ENCODE results near the gene CROCC.
"Not testable (repeated sequence)": the region's sequence is repeated elsewhere in the genome, so short reads cannot be mapped to it uniquely, and the experiment has no call there.

Gene CROCC

GRCh38 chr1:16914928-16915626, 6.7 kb upstream of the CROCC start:
- not testable (repeated sequence) for DNase-seq (ENCODE audit: low read depth)

GRCh38 chr1:16915627-16915973, 6.1 kb upstream of the CROCC start:
- no peak for DNase-seq (ENCODE audit: low read depth)

- DNase-seq (ENCODE audit: low read depth) = not testable (repeated sequence)
Measured at GRCh38 chr1:16916036-16916880, 5.5 kb upstream of the CROCC start.

GRCh38 chr1:16918371-16918770, 3.4 kb upstream of the CROCC start:
- DNase-seq (ENCODE audit: low read depth) = no peak

GRCh38 chr1:16918936-16919665, 2.6 kb upstream of the CROCC start:
- not testable (repeated sequence) for DNase-seq (ENCODE audit: low read depth)

- no peak for DNase-seq (ENCODE audit: low read depth)
Measured at GRCh38 chr1:16920951-16921350, 780 bp upstream of the CROCC start.

GRCh38 chr1:16922466-16922865, 735 bp downstream of the CROCC start:
- no peak for DNase-seq (ENCODE audit: low read depth)

GRCh38 chr1:16922885-16923431, 1.2 kb downstream of the CROCC start:
- no peak for DNase-seq (ENCODE audit: low read depth)

- DNase-seq (ENCODE audit: low read depth) = no peak
Measured at GRCh38 chr1:16924216-16924918, 2.6 kb downstream of the CROCC start.

GRCh38 chr1:16924919-16925477, 3.3 kb downstream of the CROCC start:
- DNase-seq (ENCODE audit: low read depth) = no peak

GRCh38 chr1:16925635-16926490, 4.1 kb downstream of the CROCC start:
- DNase-seq (ENCODE audit: low read depth) = no peak

GRCh38 chr1:16926491-16927073, 4.9 kb downstream of the CROCC start:
- DNase-seq (ENCODE audit: low read depth) = no peak

GRCh38 chr1:16927256-16927655, 5.5 kb downstream of the CROCC start:
- DNase-seq (ENCODE audit: low read depth) = no peak

GRCh38 chr1:16927711-16928485, 6.2 kb downstream of the CROCC start:
- no peak for DNase-seq (ENCODE audit: low read depth)

GRCh38 chr1:16929146-16930041, 7.7 kb downstream of the CROCC start:
- not testable (repeated sequence) for DNase-seq (ENCODE audit: low read depth)

GRCh38 chr1:16931206-16931934, 9.6 kb downstream of the CROCC start:
- DNase-seq (ENCODE audit: low read depth) = not testable (repeated sequence)

GRCh38 chr1:16933945-16934344, 12.2 kb downstream of the CROCC start:
- not testable (repeated sequence) for DNase-seq (ENCODE audit: low read depth)

- DNase-seq (ENCODE audit: low read depth) = not testable (repeated sequence)
Measured at GRCh38 chr1:16936580-16936979, 14.8 kb downstream of the CROCC start.

Data from stimulated activated CD4-positive, alpha-beta T cell treated with anti-CD3 and anti-CD28 coated beads, Interleukin-2, amount 100 ng/mL, for 4 hours (primary cell).